GM23338 (cell line): Measurements from ENCODE around the gene MTRF1L.

Source experiments
- CREB1 ChIP-seq: fragments of 250-450 bp; sonication (Bioruptor Pico); IDR thresholded peaks from 2 replicates; pipeline ENCODE4 v1.5.0; 2020; ENCODE audit warnings: low read depth, mild to moderate bottlenecking, moderate library complexity
- CTCF ChIP-seq, 2 experiments: fragments of 200-600 bp in 1 of 2; sonication (generic) in 1 of 2; conservative IDR thresholded peaks; 2 replicates each; pipeline versions ENCODE4 v1.5.1 to v1.6.1; 2016 to 2017; ENCODE audit warnings: antibody characterized with exemption in 2 of 2, low read depth in 2 of 2, mild to moderate bottlenecking in 2 of 2, moderate library complexity in 1 of 2
- ETS1 ChIP-seq: IDR thresholded peaks from 2 replicates; pipeline ENCODE4 v1.6.1; 2016; ENCODE audit warnings: antibody characterized with exemption
- EZH2 ChIP-seq: fragments of 200-600 bp; sonication (generic); IDR thresholded peaks from one replicate; pipeline ENCODE4 v1.8.0; 2017; ENCODE audit warnings: antibody characterized with exemption, mild to moderate bottlenecking, low read depth; ENCODE audit not compliant: unreplicated experiment
- EZH2phosphoT487 ChIP-seq: fragments of 200-600 bp; sonication (generic); IDR thresholded peaks from one replicate; pipeline ENCODE4 v1.8.1; 2018; ENCODE audit warnings: antibody characterized with exemption; ENCODE audit not compliant: unreplicated experiment
- JUNB ChIP-seq: IDR thresholded peaks from one replicate; pipeline ENCODE4 v1.6.1; 2016; ENCODE audit warnings: antibody characterized with exemption; ENCODE audit not compliant: unreplicated experiment
- NANOG ChIP-seq: IDR thresholded peaks from 2 replicates; pipeline ENCODE4 v1.6.1; 2016; ENCODE audit warnings: antibody characterized with exemption, borderline replicate concordance
- POLR2AphosphoS5 ChIP-seq: IDR thresholded peaks from 2 replicates; pipeline ENCODE4 v1.6.1; 2016; ENCODE audit warnings: antibody characterized with exemption, low read depth
- REST ChIP-seq: IDR thresholded peaks from one replicate; pipeline ENCODE4 v1.6.1; 2018; ENCODE audit warnings: antibody characterized with exemption; ENCODE audit not compliant: unreplicated experiment
- STAT1 ChIP-seq: IDR thresholded peaks from one replicate; pipeline ENCODE4 v1.6.1; 2016; ENCODE audit warnings: antibody characterized with exemption; ENCODE audit not compliant: unreplicated experiment
- ZNF114 ChIP-seq: fragments of 250-450 bp; sonication (Bioruptor Pico); IDR thresholded peaks from 2 replicates; pipeline ENCODE4 v1.5.0; 2020; ENCODE audit warnings: mild to moderate bottlenecking, moderate library complexity
- ZNF331 ChIP-seq: fragments of 250-450 bp; sonication (Bioruptor Pico); IDR thresholded peaks from 2 replicates; pipeline ENCODE4 v1.5.0; 2020; ENCODE audit warnings: low read depth, mild to moderate bottlenecking, moderate library complexity
- ZNF462 ChIP-seq: fragments of 250-450 bp; sonication (Bioruptor Pico); IDR thresholded peaks from 2 replicates; pipeline ENCODE4 v1.5.0; 2020; ENCODE audit warnings: mild to moderate bottlenecking, moderate library complexity

- TF ChIP-seq CTCF (conservative IDR thresholded peaks at IDR 0.05; ENCODE audit: low read depth in 2 of 2): no peak
- TF ChIP-seq POLR2AphosphoS5: peak; percentile 64; the same call in 1 of the 2 replicates
- TF ChIP-seq EZH2: no peak
- TF ChIP-seq EZH2phosphoT487: no peak
- TF ChIP-seq REST: no peak
- no peak for TF ChIP-seq STAT1
- no peak for TF ChIP-seq JUNB
- peak; percentile 67 for TF ChIP-seq CREB1
- TF ChIP-seq ZNF114 (CRISPR knock-in tag): no peak
- no peak for TF ChIP-seq NANOG
- TF ChIP-seq ZNF331: no peak
- TF ChIP-seq ETS1: peak; percentile 66
- TF ChIP-seq ZNF462 (CRISPR knock-in tag): no peak
These were observed at the start of gene MTRF1L for GRCh38 chr6:153002613-153003365.
